GM18508 (cell line): ENCODE results near the gene MC1R.
"Not testable (repeated sequence)": the region's sequence is repeated elsewhere in the genome, so short reads cannot be mapped to it uniquely, and the experiment has no call there.

ENCODE experiments used
- ATAC-seq: cut with Tn5 transposase; IDR thresholded peaks from one replicate; pipeline ENCODE4 v1.9.1; 2021; ENCODE audit warnings: moderate number of reproducible peaks; ENCODE audit not compliant: insufficient read depth, unreplicated experiment

Gene MC1R

GRCh38 chr16:89957216-89957785 lies 38.6 kb downstream of the MC1R start:
- ATAC-seq = no peak

GRCh38 chr16:89958068-89958467 lies 39.4 kb downstream of the MC1R start:
- ATAC-seq = no peak

GRCh38 chr16:89958596-89958995 lies 39.9 kb downstream of the MC1R start:
- no peak for ATAC-seq

- no peak for ATAC-seq
Observed at GRCh38 chr16:89960966-89961365, 42.3 kb downstream of the MC1R start.

- ATAC-seq = no peak
Observed at GRCh38 chr16:89961920-89962319, 43.3 kb downstream of the MC1R start.

- ATAC-seq = no peak
Observed at GRCh38 chr16:89962754-89963498, 44.3 kb downstream of the MC1R start.

GRCh38 chr16:89964201-89964600 lies 45.5 kb downstream of the MC1R start:
- no peak for ATAC-seq

GRCh38 chr16:89965447-89966225 lies 47.0 kb downstream of the MC1R start:
- ATAC-seq = no peak

GRCh38 chr16:89966756-89967155 lies 48.1 kb downstream of the MC1R start:
- ATAC-seq = no peak

GRCh38 chr16:89967436-89967835 lies 48.8 kb downstream of the MC1R start:
- ATAC-seq = not testable (repeated sequence)

GRCh38 chr16:89968074-89968473 lies 49.4 kb downstream of the MC1R start:
- not testable (repeated sequence) for ATAC-seq

GRCh38 chr16:89969741-89970410 lies 51.2 kb downstream of the MC1R start:
- no peak for ATAC-seq
